ENCODE measurements around the gene MCF2L2. TPM values are rescaled to one million over a fixed set of nuclear protein-coding genes. Genes with fewer than 3 reads are reported as not detected.

Gene MCF2L2
- total and polyA plus RNA-seq, 2 donors (not counting 3 experiments of a cell fraction or from before 2014, with no cell fraction given): 0.15 to 1.1 TPM

- Histone ChIP-seq H3K27ac (ENCODE audit: insufficient read depth, low read depth, low read length) (no peak overlapping the region), H3K9ac (replicated peaks; ENCODE audit: extremely low read depth, insufficient read depth, low read length) (no peak overlapping the region), H3K27me3 (ENCODE audit: control insufficient read depth in 2 of 2, insufficient read depth in 2 of 2, low read length in 2 of 2) (no peaks in the 10 kb centered on the region), H2AFZ (ENCODE audit: low read depth, low read length) (no peak overlapping the region), H3K4me3 (replicated peaks in 1 of 3; ENCODE audit: insufficient read depth in 1 of 3, low read depth in 1 of 3, low read length in 3 of 3) (no peak overlapping the region), H4K20me1 (replicated peaks; ENCODE audit: control insufficient read depth, extremely low read depth, insufficient read depth, low read length) (no peaks in the 10 kb centered on the region), H3K4me2 (ENCODE audit: insufficient read depth, low read length) (no peak overlapping the region), H3K79me2 (ENCODE audit: control insufficient read depth, insufficient read depth, low read length) (no peaks in the 10 kb centered on the region), H3K36me3 (ENCODE audit: control insufficient read depth in 2 of 2, extremely low read depth in 1 of 2, insufficient read depth in 2 of 2, low read length in 2 of 2) (no peaks in the 10 kb centered on the region), H3K9me1 (replicated peaks; ENCODE audit: control insufficient read depth, extremely low read depth, insufficient read depth, low read length) (no peaks in the 10 kb centered on the region), H3K9me3 (replicated peaks; ENCODE audit: control insufficient read depth, insufficient read depth, low read length) (no peaks in the 10 kb centered on the region), H3K4me1 (ENCODE audit: control insufficient read depth, extremely low read depth, insufficient read depth, low read length) (no peaks in the 10 kb centered on the region)
- no TSS peak for BruUV-seq (replicated peaks)
- intact Hi-C loops (cut with micrococcal nuclease) (loop anchor here (5.0 kb wide), 1 partner anchor 380 kb away; no protein-coding TSS in a partner anchor), dilution Hi-C loops (cut with MboI; ENCODE audit: extremely low pct_ligation_motif_present, low sequenced_read_pairs) (no loop called here)
- TF ChIP-seq MAX (IDR thresholded peaks at IDR 0.05; ENCODE audit: insufficient read depth, insufficient read length): no peak
- TF ChIP-seq MYC (IDR thresholded peaks at IDR 0.05; ENCODE audit: low read depth, low read length): no peak
- no peak for TF ChIP-seq EZH2 (IDR thresholded peaks at IDR 0.05; ENCODE audit: borderline replicate concordance, low read depth, low read length, severe bottlenecking)
- TF ChIP-seq GATA2 (IDR thresholded peaks at IDR 0.05; ENCODE audit: insufficient read depth, insufficient read length, low read depth, low read length): no peak
- TF ChIP-seq FOS (IDR thresholded peaks at IDR 0.05; ENCODE audit: borderline replicate concordance, insufficient read depth, low read length): no peak
- TF ChIP-seq JUN (IDR thresholded peaks at IDR 0.05; ENCODE audit: borderline replicate concordance, insufficient read depth, insufficient read length, low read depth): no peak
- FAIRE-seq: no peak
- no peak for DNase-seq (ENCODE audit: low read depth, low spot score)
- ChIA-PET CTCF (interaction anchor here (0.7 to 3.3 kb wide), 3 partner anchors 29 to 379 kb away, joined by 4 to 34 read pairs (median 4); no protein-coding TSS in a partner anchor), POLR2A (no interaction called here)
Observed at GRCh38 chr3:183387797-183388196, 40.6 kb downstream of the MCF2L2 start.

GRCh38 chr3:183386651-183387050, 41.8 kb downstream of the MCF2L2 start:
- Histone ChIP-seq H3K9ac (replicated peaks; ENCODE audit: extremely low read depth, insufficient read depth, low read length) (no peak overlapping the region), H3K4me3 (replicated peaks in 1 of 3; ENCODE audit: insufficient read depth in 1 of 3, low read depth in 1 of 3, low read length in 3 of 3) (no peak overlapping the region), H3K9me1 (replicated peaks; ENCODE audit: control insufficient read depth, extremely low read depth, insufficient read depth, low read length) (no peaks in the 10 kb centered on the region), H2AFZ (ENCODE audit: low read depth, low read length) (no peak overlapping the region), H3K27me3 (ENCODE audit: control insufficient read depth in 2 of 2, insufficient read depth in 2 of 2, low read length in 2 of 2) (no peaks in the 10 kb centered on the region), H3K27ac (ENCODE audit: insufficient read depth, low read depth, low read length) (no peak overlapping the region), H3K4me1 (ENCODE audit: control insufficient read depth, extremely low read depth, insufficient read depth, low read length) (no peaks in the 10 kb centered on the region), H3K36me3 (ENCODE audit: control insufficient read depth in 2 of 2, extremely low read depth in 1 of 2, insufficient read depth in 2 of 2, low read length in 2 of 2) (no peaks in the 10 kb centered on the region), H4K20me1 (replicated peaks; ENCODE audit: control insufficient read depth, extremely low read depth, insufficient read depth, low read length) (no peaks in the 10 kb centered on the region), H3K79me2 (ENCODE audit: control insufficient read depth, insufficient read depth, low read length) (no peaks in the 10 kb centered on the region), H3K9me3 (replicated peaks; ENCODE audit: control insufficient read depth, insufficient read depth, low read length) (no peaks in the 10 kb centered on the region), H3K4me2 (ENCODE audit: insufficient read depth, low read length) (no peak overlapping the region)
- ChIA-PET POLR2A (no interaction called here), CTCF (interaction anchor here (1.0 to 11.0 kb wide), 5 partner anchors 205 to 672 kb away, joined by 3 to 816 read pairs (median 9); no protein-coding TSS in a partner anchor)
- dilution Hi-C loops (cut with MboI; ENCODE audit: extremely low pct_ligation_motif_present, low sequenced_read_pairs) (no loop called here), intact Hi-C loops (cut with micrococcal nuclease) (loop anchor here (1.0 to 5.0 kb wide), 6 partner anchors 202 to 672 kb away; partner anchors contain the start of gene PARL)
- DNase-seq (ENCODE audit: low read depth, low spot score): no peak
- TF ChIP-seq EZH2 (IDR thresholded peaks at IDR 0.05; ENCODE audit: borderline replicate concordance, low read depth, low read length, severe bottlenecking) (no peak), POLR2AphosphoS5 (IDR thresholded peaks at IDR 0.05; ENCODE audit: insufficient read depth, low read depth, low read length) (no peak), CTCF (IDR thresholded peaks at IDR 0.05; ENCODE audit: extremely low read depth in 1 of 2, insufficient read depth in 1 of 2, low read depth in 1 of 2, low read length in 2 of 2) (no peak), JUN (IDR thresholded peaks at IDR 0.05; ENCODE audit: borderline replicate concordance, insufficient read depth, insufficient read length, low read depth) (no peak), GATA2 (IDR thresholded peaks at IDR 0.05; ENCODE audit: insufficient read depth, insufficient read length, low read depth, low read length) (no peak), MYC (IDR thresholded peaks at IDR 0.05; ENCODE audit: low read depth, low read length) (no peak), POLR2A (IDR thresholded peaks at IDR 0.05; ENCODE audit: low read depth, low read length) (no peak), MAX (IDR thresholded peaks at IDR 0.05; ENCODE audit: insufficient read depth, insufficient read length) (no peak), FOS (IDR thresholded peaks at IDR 0.05; ENCODE audit: borderline replicate concordance, insufficient read depth, low read length) (no peak)
- no TSS peak for BruUV-seq (replicated peaks)
- FAIRE-seq: no peak
